ENCODE measurements around the gene CDIP1. TPM values are rescaled to one million over a fixed set of nuclear protein-coding genes. Genes with fewer than 3 reads are reported as not detected.

CDIP1 gene
- total and polyA plus RNA-seq, 9 of the 15 experiments (the other 6 are each of a cell fraction or from before 2014, with no cell fraction given), result 0.29 TPM; not detected in 8

- no peak for TF ChIP-seq ZNF584 (CRISPR knock-in tag; IDR thresholded peaks at IDR 0.05; ENCODE audit: low read depth)
- TF ChIP-seq RBM39 (optimal IDR thresholded peaks at IDR 0.05; ENCODE audit: low read depth, low read length), result no peak
- no peak for TF ChIP-seq SRSF7 (optimal IDR thresholded peaks at IDR 0.05; ENCODE audit: low read depth, low read length)
- TF ChIP-seq TCF3 (CRISPR knock-in tag; IDR thresholded peaks at IDR 0.05), result no peak
- no peak for TF ChIP-seq CREBBP (IDR thresholded peaks at IDR 0.05; ENCODE audit: low read depth, low read length)
- no peak for TF ChIP-seq NCOA6 (IDR thresholded peaks at IDR 0.05)
- no peak for TF ChIP-seq ZZZ3 (IDR thresholded peaks at IDR 0.05)
- TF ChIP-seq, protein P1, sequence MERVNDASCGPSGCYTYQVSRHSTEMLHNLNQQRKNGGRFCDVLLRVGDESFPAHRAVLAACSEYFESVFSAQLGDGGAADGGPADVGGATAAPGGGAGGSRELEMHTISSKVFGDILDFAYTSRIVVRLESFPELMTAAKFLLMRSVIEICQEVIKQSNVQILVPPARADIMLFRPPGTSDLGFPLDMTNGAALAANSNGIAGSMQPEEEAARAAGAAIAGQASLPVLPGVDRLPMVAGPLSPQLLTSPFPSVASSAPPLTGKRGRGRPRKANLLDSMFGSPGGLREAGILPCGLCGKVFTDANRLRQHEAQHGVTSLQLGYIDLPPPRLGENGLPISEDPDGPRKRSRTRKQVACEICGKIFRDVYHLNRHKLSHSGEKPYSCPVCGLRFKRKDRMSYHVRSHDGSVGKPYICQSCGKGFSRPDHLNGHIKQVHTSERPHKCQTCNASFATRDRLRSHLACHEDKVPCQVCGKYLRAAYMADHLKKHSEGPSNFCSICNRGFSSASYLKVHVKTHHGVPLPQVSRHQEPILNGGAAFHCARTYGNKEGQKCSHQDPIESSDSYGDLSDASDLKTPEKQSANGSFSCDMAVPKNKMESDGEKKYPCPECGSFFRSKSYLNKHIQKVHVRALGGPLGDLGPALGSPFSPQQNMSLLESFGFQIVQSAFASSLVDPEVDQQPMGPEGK (CRISPR knock-in tag; IDR thresholded peaks at IDR 0.05; ENCODE audit: borderline replicate concordance), result no peak
- TF ChIP-seq ILF3 (IDR thresholded peaks at IDR 0.05; ENCODE audit: borderline replicate concordance), result no peak
- TF ChIP-seq CBFA2T3 (IDR thresholded peaks at IDR 0.05), result no peak
Measured at GRCh38 chr16:4501071-4501478, 37.5 kb downstream of the CDIP1 start (continued).

GRCh38 chr16:4500272-4500671 is 38.3 kb downstream of the CDIP1 start:
- in situ Hi-C loops (cut with MboI), result no loop called here
- TF ChIP-seq PREB (CRISPR knock-in tag; IDR thresholded peaks at IDR 0.05) (no peak), HSF4 (CRISPR knock-in tag; IDR thresholded peaks at IDR 0.05; ENCODE audit: borderline replicate concordance) (no peak), BRD9 (IDR thresholded peaks at IDR 0.05; ENCODE audit: low read depth, partially characterized antibody) (no peak)

More at GRCh38 chr16:4500272-4500671, 38.3 kb downstream of the CDIP1 start:
- 56% methylated on average over 3 of the region's 3 CpGs for WGBS (ENCODE audit: insufficient coverage, low coverage, missing lambda C conversion rate)
- peaks cover 36% of the 10 kb centered on the region; the same call in 2 of the 3 replicates for H3K79me2 ChIP-seq (ENCODE audit: control insufficient read depth, insufficient read depth, low read length)
- H3K9me1 ChIP-seq (ENCODE audit: control insufficient read depth, insufficient read depth, low read length), result no peaks in the 10 kb centered on the region
- POLR2A ChIA-PET, result interaction anchor here (0.7 to 3.4 kb wide), 5 partner anchors 9 to 26 kb away, joined by 3 to 10 read pairs (median 4); no protein-coding TSS in a partner anchor
- H3K9me3 ChIP-seq (replicated peaks; ENCODE audit: control insufficient read depth, insufficient read depth, low read depth, low read length), result no peaks in the 10 kb centered on the region
- peaks cover 8% of the 10 kb centered on the region; the same call in 1 of the 2 replicates for H4K20me1 ChIP-seq (replicated peaks; ENCODE audit: control insufficient read depth, insufficient read depth, low read length)
- H3K27me3 ChIP-seq (ENCODE audit: control insufficient read depth in 2 of 2, insufficient read depth in 2 of 2, low read length in 2 of 2), result no peaks in the 10 kb centered on the region
- BruUV-seq (replicated peaks), result no TSS peak
- DNase-seq (ENCODE audit: extremely low read depth in 1 of 4, low spot score in 3 of 4) (no peak), ATAC-seq (no peak), FAIRE-seq (no peak)
- no peak overlapping the region for H3K27ac ChIP-seq (ENCODE audit: extremely low read depth, low read depth, low read length)
- peaks cover 22% of the 10 kb centered on the region for H3K36me3 ChIP-seq (ENCODE audit: control insufficient read depth, insufficient read depth, low read length)
- intact Hi-C loops (cut with micrococcal nuclease), result no loop called here
- no peak overlapping the region for H2AFZ ChIP-seq (ENCODE audit: low read depth, low read length)
- no peak overlapping the region for H3K4me2 ChIP-seq (ENCODE audit: insufficient read depth, low read length)
- H3K4me1 ChIP-seq (replicated peaks in 1 of 2; ENCODE audit: control insufficient read depth in 2 of 2, insufficient read depth in 2 of 2, low read length in 2 of 2), result peaks cover 0 to 2% of the 10 kb centered on the region in 2 experiments; a peak in 2 of 5 replicates
- H3K9ac ChIP-seq (ENCODE audit: insufficient read depth in 1 of 2, low read depth in 2 of 2, low read length in 2 of 2), result peak overlapping the region in 1 of 2 experiments; percentile 14; a peak in 1 of 4 replicates
- H3K4me3 ChIP-seq, result no peak overlapping the region
- CTCF ChIA-PET (ENCODE audit: low intra/inter-chr PET ratio), result no interaction called here
